NCI-H1417 (cell line): ENCODE measurements around the gene CUEDC1.
A peak's percentile ranks its signal among the peaks of the same experiment; 100 is the strongest.
"Not testable (repeated sequence)": the region's sequence is repeated elsewhere in the genome, so short reads cannot be mapped to it uniquely, and the experiment has no call there.

Source experiments
- DNase-seq, 3 experiments: peaks; one replicate each; lab custom pipeline; 2025; lab: John Stamatoyannopoulos, UW

Gene CUEDC1

GRCh38 chr17:57985675-57985974, 30.4 kb upstream of the CUEDC1 start:
- peak in 1 of 3 experiments; percentile 35 for DNase-seq

DNA sequence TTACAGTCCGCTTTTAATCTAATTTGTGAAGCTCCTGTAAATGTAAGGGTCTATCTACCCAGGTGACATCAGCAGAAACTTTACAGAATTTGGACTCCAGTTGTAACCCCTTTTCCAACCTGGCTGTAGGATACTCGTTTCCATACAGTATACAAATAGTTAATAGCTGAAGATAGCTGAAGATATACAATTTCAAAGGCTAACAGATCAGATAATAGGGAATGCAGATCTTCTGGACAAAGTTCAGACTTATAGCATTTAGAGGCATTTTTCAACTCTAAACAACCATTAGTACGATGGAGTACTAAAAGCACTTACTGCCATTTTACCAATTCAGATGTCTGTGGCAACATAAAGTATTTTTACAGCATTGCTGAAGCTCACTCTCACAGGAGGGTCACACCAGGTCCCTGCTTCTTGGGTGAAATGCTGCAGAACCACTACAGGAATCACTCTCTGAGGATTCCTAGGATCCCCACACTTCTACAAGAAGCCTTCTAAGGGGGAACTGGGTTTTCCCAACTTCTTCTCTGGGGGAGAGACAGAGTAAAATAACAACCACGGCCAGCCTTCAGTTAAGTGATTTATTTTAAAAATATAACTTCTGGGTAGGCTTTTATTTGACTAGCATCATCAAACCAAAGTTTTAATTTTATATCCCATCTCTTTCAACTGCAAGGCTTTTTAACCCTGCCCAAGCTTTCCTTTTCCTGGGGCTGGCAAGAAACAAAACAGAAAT, 29.9 kb upstream of the CUEDC1 start:
- DNase-seq = no peak

DNA sequence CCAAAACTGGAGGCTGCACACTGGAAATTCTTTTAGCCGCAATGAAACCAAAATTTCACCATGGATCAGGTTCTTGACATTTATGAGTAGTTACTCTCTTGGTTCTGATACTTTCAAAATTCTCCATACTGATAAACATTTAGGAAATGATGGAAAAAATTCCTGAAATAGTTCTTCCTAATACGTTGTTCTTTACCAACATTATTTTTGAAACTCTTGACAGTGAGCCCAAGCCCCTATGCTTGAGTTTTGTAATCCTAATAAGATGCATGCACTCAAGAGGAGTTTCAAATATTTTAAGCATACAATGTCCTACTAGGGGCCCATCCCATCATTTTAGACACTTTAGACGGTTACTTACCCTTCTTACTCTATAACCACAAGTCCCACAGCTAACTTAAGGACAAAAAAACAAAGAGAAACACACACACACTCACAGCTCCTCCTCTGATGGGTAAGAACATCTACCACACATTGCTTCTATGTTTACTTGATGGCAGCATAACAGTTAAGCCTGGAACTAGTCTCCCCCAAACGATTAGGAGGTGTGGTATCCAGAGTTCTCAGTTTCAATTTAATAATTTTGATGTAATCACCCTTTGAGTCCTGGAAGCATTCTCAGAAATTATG, 29.2 kb upstream of the CUEDC1 start:
- DNase-seq = no peak

- DNase-seq = no peak
These were observed 28.2 kb upstream of the CUEDC1 start for GRCh38 chr17:57983446-57983845.

- DNase-seq = no peak
These were observed 27.4 kb upstream of the CUEDC1 start for GRCh38 chr17:57982452-57983170.

- peak in 2 of 3 experiments; percentile 13 to 49 for DNase-seq
These were observed 25.3 kb upstream of the CUEDC1 start for GRCh38 chr17:57980522-57980921.

- DNase-seq = no peak
These were observed 23.9 kb upstream of the CUEDC1 start for GRCh38 chr17:57979076-57979475.

- no peak for DNase-seq
These were observed 21.4 kb upstream of the CUEDC1 start for GRCh38 chr17:57976594-57976993.

GRCh38 chr17:57975044-57975443, 19.8 kb upstream of the CUEDC1 start:
- no peak for DNase-seq

- not testable (repeated sequence) for DNase-seq
These were observed 19.0 kb upstream of the CUEDC1 start for GRCh38 chr17:57974053-57974824.

DNA sequence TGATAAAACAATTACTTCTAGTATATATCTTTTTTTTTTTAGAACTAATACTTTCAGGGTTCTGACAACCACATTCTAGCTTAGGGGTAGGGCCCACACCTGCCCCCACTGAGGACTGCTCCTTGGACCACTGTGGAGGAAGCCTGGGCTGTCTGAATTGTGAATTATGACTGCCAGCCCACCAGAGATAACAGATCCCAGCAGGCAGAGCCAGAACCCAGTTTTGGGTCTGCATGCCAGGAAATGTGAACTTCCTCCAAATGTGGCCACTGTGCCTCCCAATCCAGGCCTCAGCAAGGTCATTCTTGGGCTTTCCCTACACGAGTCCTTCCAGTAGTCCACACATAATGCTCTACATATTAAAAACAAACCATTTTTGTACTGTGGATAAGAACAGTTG, 16.9 kb upstream of the CUEDC1 start:
- DNase-seq = no peak

DNA sequence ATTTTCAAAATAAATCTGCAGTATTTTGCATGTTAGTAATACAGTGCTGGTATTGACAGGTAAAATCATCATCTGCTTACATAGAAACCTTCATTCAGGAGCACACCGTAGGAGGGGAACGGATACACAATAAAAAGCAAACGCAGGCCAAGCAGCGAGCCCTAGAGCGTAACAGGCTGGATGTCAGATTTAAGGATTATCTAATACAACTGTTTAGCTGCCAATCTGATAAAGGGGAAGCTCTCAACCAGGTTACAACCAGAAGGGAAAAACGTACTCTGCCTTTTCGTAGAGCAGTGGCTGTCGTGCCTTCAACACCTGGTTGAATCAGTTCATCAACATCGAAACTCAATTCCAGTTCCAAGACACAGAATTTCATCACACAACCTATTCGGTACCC, 16.4 kb upstream of the CUEDC1 start:
- DNase-seq = no peak

DNA sequence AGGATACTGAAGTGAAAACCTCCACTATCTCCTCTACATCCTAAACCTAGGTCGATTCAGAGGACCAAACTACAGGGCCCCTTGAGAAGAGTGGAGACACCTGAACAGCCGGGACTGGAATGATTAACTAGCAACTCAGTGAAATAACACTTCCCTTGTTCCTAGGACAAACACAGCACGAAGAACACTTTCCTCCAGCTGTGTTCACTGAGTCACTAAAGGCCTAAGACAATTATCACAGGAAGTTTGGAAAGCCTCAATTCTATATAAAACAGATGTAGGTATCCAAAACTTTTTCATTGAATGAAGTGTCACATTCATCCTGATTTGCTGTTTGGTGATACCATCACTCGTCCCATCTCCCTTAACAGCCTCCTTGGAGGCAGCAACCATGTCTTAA, 15.5 kb upstream of the CUEDC1 start:
- DNase-seq = no peak

GRCh38 chr17:57968456-57968855, 13.2 kb upstream of the CUEDC1 start:
- no peak for DNase-seq

DNA sequence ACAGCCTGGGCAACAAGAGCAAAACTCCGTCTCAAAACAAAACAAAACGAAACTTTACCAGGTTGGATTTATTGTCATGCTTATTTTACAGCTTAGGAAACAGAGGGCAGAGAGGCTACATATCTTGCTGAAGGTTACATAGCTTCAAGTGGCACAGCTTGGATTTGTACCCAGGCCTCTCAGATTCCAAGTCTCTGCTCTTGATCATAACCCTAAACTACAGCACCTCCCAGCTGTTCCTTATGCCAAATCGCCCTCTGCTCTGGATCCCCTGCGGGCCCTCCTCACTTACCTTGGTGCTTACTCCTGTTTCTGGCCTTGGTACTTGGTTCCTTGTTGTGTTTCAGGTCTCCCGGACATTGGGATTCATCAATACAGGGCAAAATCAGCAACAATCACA, 11.7 kb upstream of the CUEDC1 start:
- DNase-seq = no peak

- DNase-seq = no peak
These were observed 11.0 kb upstream of the CUEDC1 start for GRCh38 chr17:57966246-57966645.

GRCh38 chr17:57965521-57966160, 10.4 kb upstream of the CUEDC1 start:
- DNase-seq = no peak

DNA sequence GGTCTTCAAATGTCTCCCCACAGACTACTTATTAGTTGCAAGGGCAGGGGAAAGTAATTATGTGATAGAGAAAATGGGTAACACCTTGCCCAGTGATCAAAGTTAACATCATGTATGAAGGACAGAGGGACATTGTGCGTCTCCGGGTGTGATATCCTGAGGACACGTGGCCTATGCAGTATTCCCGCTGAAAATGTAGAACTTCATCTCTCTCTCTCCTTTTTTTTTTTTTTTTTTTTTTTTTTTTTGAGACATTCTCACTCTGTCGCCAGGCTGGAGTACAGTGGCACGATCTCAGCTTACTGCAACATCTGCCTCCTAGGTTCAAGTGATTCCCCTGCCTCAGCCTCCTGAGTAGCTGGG, 7.9 kb upstream of the CUEDC1 start:
- DNase-seq = no peak

DNA sequence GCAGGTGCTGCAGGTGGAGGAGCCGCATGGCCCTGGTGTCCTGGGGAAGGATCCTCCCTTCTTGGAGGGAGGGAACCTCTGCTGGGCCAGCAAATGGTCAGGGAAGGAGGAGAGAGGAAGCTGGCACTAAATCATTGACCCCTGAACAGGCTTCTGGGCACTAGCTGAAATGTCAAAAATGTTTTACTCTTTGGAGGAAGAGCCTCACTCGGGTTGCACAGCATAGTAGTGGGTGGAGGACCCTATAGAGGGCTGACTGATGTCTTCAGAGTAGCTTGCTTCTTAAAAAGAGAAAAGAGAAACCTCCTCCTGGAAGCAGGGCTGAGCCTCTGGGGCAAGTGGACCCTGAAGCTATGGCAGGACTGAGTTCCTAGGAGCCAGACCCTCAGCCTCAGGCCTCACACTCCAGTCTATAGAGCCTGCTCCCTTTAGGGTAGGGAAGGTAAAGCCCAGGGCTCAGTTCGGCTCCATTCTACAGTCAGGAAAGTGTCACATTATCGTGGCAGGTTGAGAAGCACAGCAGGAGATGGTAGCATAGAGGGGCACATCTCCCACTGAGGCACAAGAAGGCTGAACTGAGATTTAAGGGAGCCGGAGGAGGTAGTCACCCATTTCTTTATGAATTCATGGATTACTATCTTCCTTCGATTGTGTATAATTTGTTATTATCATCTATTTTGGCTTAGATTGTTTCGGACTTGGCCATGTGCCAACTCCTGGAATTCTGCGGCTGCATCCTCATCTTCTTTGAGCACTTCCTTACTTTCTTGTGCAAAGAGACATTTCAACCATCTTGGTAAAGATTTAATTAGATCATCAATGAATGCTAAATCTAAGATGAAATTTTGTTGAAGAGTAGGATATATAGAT, 7.3 kb upstream of the CUEDC1 start:
- DNase-seq = no peak

DNA sequence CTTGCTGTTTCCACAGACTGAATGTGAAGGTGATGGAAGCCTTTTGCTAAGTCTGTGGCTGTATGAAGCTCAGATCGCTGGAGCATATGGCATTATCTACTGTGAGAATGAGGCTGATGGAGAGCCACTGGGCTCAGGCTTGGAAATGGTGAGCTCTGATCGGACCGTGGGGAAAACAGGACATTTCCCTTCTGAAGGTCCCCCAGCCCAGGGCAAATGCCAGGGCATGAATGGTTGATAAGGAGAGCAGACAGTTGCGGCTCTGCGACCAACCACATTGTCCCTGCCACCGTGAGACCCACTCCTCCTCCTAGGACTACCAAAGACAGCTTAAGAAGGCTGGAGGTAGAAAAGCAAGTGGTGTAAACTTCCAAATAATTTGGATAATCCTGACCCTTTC, 4.7 kb upstream of the CUEDC1 start:
- no peak for DNase-seq

GRCh38 chr17:57958391-57958790, 3.2 kb upstream of the CUEDC1 start:
- DNase-seq = not testable (repeated sequence)
